ENCODE data around the gene ZNF219.

DNA sequence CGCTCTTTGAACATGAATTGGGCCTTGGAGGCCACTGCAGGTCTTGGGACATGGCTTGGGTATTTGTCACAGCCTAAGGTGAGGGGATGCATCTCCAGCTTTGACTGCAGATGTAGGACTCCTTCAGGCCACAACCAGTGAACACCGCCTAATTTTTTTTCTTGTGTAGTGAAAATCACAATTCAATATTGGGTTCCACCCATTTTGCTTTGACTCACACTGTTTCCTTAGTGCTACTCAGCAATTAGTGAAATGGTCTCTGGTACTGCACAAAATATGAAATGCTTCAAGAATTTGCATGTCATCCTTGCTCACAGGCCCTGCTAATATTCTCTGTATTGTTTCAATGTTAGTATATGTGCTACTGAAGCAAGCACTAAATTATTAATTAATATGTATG lies 14.9 kb upstream of the ZNF219 start:
- TF ChIP-seq YY1 (IDR thresholded peaks at IDR 0.05; ENCODE audit: insufficient read depth, insufficient read length) (no peak), ZNF274 (IDR thresholded peaks at IDR 0.05; ENCODE audit: low read depth, low read length) (no peak), SUZ12 (IDR thresholded peaks at IDR 0.05; ENCODE audit: extremely low read depth, insufficient read depth, insufficient read length) (no peak)

Measured in NT2/D1 (cell line).